ENCODE measurements around the gene ADH5. TPM values are rescaled to one million over a fixed set of nuclear protein-coding genes. Genes with fewer than 3 reads are reported as not detected.
"Not testable (repeated sequence)": the region's sequence is repeated elsewhere in the genome, so short reads cannot be mapped to it uniquely, and the experiment has no call there.

The ADH5 gene
- total RNA-seq, 1 experiment from 2014 or later = 161 TPM

DNA sequence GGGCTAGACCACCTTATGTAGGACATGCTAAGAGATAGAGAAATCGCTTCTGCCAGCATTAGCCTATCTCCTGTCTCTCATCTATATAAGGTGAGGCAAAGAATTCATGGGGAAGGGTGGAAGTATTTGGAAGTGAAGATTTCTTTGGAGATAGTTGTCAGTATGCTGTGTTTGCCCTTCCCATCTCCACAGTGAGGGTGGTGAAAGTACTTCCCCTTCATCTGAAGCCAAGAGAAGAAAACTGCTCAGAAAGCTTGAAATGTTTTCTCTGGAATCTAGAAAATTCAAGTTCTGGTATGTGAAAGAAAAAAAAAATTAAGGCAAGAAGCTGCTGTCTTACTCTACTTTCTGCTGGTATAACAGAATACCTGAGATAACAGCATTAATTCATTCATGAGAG lies 12.3 kb upstream of the ADH5 start:
- H3K4me3 Mint-ChIP-seq (ENCODE audit: unreplicated experiment) = no peak overlapping the region
- TF ChIP-seq, protein P1, sequence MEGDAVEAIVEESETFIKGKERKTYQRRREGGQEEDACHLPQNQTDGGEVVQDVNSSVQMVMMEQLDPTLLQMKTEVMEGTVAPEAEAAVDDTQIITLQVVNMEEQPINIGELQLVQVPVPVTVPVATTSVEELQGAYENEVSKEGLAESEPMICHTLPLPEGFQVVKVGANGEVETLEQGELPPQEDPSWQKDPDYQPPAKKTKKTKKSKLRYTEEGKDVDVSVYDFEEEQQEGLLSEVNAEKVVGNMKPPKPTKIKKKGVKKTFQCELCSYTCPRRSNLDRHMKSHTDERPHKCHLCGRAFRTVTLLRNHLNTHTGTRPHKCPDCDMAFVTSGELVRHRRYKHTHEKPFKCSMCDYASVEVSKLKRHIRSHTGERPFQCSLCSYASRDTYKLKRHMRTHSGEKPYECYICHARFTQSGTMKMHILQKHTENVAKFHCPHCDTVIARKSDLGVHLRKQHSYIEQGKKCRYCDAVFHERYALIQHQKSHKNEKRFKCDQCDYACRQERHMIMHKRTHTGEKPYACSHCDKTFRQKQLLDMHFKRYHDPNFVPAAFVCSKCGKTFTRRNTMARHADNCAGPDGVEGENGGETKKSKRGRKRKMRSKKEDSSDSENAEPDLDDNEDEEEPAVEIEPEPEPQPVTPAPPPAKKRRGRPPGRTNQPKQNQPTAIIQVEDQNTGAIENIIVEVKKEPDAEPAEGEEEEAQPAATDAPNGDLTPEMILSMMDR (IDR thresholded peaks at IDR 0.05; ENCODE audit: insufficient read depth in 1 of 2, low read depth in 1 of 2, low read length in 1 of 2, severe bottlenecking in 1 of 2, unreplicated experiment in 1 of 2) = no peak
- H3K27me3 Mint-ChIP-seq (ENCODE audit: insufficient read depth, unreplicated experiment) = no peaks in the 10 kb centered on the region
- ChIA-PET CTCF (no interaction called here), POLR2A (no interaction called here)
- Histone ChIP-seq H3K4me1 (no peaks in the 10 kb centered on the region), H3K36me3 (ENCODE audit: control insufficient read depth, insufficient read depth, low read length) (no peaks in the 10 kb centered on the region), H3K9me3 (no peaks in the 10 kb centered on the region), H3K27me3 (replicated peaks; ENCODE audit: control insufficient read depth, insufficient read depth, low read length) (no peaks in the 10 kb centered on the region), H3K4me3 (ENCODE audit: low read depth, low read length) (no peak overlapping the region)
- intact Hi-C loops (cut with micrococcal nuclease; ENCODE audit: unreplicated experiment) = no loop called here
- H3K4me1 Mint-ChIP-seq (ENCODE audit: low read depth, unreplicated experiment) = no peaks in the 10 kb centered on the region
- no TSS peak for BruUV-seq (replicated peaks)
- H3K36me3 Mint-ChIP-seq (ENCODE audit: insufficient read depth, unreplicated experiment) = no peaks in the 10 kb centered on the region
- no peak for DNase-seq
- H3K9me3 Mint-ChIP-seq (ENCODE audit: unreplicated experiment) = no peaks in the 10 kb centered on the region
- H3K27ac Mint-ChIP-seq (ENCODE audit: unreplicated experiment) = no peak overlapping the region

DNA sequence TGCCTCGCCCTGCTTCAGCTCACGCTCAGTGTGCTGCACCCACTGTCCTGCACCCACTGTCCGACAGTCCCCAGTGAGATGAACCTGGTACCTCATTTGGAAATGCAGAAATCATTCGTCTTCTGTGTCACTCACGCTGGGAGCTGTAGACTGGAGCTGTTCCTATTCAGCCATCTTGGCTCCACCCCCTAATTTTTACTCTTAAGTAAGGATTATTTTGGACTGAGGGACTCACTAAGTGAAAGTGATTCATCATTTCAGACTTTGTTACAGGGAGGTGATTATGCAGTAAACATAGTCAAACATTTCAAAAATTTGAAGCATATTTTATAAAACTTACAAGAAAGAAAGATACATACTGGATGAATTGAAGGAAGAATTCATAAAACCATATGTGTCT lies 11.2 kb upstream of the ADH5 start:
- DNase-seq; H3K36me3 ChIP-seq (ENCODE audit: control insufficient read depth, insufficient read depth, low read length); H3K4me3 Mint-ChIP-seq (ENCODE audit: unreplicated experiment); POLR2A ChIA-PET; H3K4me1 ChIP-seq; H3K27me3 Mint-ChIP-seq (ENCODE audit: insufficient read depth, unreplicated experiment); H3K36me3 Mint-ChIP-seq (ENCODE audit: insufficient read depth, unreplicated experiment); H3K4me1 Mint-ChIP-seq (ENCODE audit: low read depth, unreplicated experiment); CTCF ChIA-PET; H3K9me3 ChIP-seq; H3K4me3 ChIP-seq (ENCODE audit: low read depth, low read length); H3K27ac Mint-ChIP-seq (ENCODE audit: unreplicated experiment); BruUV-seq (replicated peaks); intact Hi-C loops (cut with micrococcal nuclease; ENCODE audit: unreplicated experiment); H3K9me3 Mint-ChIP-seq (ENCODE audit: unreplicated experiment); H3K27me3 ChIP-seq (replicated peaks; ENCODE audit: control insufficient read depth, insufficient read depth, low read length): not testable (repeated sequence)

DNA sequence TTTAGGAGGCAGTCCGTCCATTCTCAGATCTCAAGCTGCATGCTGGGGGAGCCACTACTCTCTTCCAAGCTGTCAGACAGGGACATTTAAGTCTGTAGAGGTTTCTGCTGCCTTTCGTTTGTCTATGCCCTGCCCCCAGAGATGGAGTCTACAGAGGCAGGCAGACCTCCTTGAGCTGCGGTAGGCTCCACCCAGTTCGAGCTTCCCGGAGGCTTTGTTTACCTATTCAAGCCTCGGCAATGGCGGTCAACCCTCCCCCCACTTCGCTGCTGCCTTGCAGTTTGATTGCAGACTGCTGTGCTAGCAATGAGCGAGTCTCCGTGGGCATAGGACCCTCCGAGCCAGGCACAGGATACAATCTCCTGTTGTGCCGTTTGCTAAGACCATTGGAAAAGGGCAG lies 10.7 kb upstream of the ADH5 start:
- no peaks in the 10 kb centered on the region for H3K36me3 ChIP-seq (ENCODE audit: control insufficient read depth, insufficient read depth, low read length)
- no peak overlapping the region for H3K4me3 ChIP-seq (ENCODE audit: low read depth, low read length)
- no peak for DNase-seq
- TF ChIP-seq, protein P1 (IDR thresholded peaks at IDR 0.05; ENCODE audit: insufficient read depth in 1 of 2, low read depth in 1 of 2, low read length in 1 of 2, severe bottlenecking in 1 of 2, unreplicated experiment in 1 of 2) = no peak
- Mint-ChIP-seq H3K9me3 (ENCODE audit: unreplicated experiment) (no peaks in the 10 kb centered on the region), H3K27ac (ENCODE audit: unreplicated experiment) (no peak overlapping the region), H3K4me3 (ENCODE audit: unreplicated experiment) (no peak overlapping the region), H3K4me1 (ENCODE audit: low read depth, unreplicated experiment) (no peaks in the 10 kb centered on the region), H3K27me3 (ENCODE audit: insufficient read depth, unreplicated experiment) (no peaks in the 10 kb centered on the region), H3K36me3 (ENCODE audit: insufficient read depth, unreplicated experiment) (no peaks in the 10 kb centered on the region)
- intact Hi-C loops (cut with micrococcal nuclease; ENCODE audit: unreplicated experiment) = no loop called here
- CTCF ChIA-PET = no interaction called here
- no TSS peak for BruUV-seq (replicated peaks)
- no peaks in the 10 kb centered on the region for H3K4me1 ChIP-seq
- POLR2A ChIA-PET = no interaction called here
- no peaks in the 10 kb centered on the region for H3K9me3 ChIP-seq
- H3K27me3 ChIP-seq (replicated peaks; ENCODE audit: control insufficient read depth, insufficient read depth, low read length) = no peaks in the 10 kb centered on the region

DNA sequence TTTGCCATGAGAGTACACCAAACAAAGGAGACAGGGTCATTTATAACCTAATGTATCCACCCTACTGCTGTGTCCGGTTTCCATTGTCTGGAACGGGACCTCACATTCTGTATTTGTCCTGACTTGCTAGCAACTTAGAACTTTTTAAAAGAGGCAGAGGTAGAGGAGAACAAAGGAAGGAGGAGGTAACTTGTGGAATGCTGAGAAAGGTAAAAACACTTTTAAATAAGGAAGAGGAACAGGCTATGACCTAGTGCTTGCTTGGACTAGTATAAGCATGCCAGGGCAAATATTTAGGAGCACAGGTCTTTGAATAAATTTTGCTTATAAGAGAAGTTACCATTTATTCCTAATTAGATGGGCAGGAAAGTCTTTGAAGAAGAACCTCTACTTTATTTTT lies 3.3 kb upstream of the ADH5 start:
- intact Hi-C loops (cut with micrococcal nuclease; ENCODE audit: unreplicated experiment); H3K9me3 Mint-ChIP-seq (ENCODE audit: unreplicated experiment); BruUV-seq (replicated peaks); CTCF ChIA-PET; H3K36me3 ChIP-seq (ENCODE audit: control insufficient read depth, insufficient read depth, low read length); H3K27me3 Mint-ChIP-seq (ENCODE audit: insufficient read depth, unreplicated experiment); H3K36me3 Mint-ChIP-seq (ENCODE audit: insufficient read depth, unreplicated experiment); POLR2A ChIA-PET; H3K27ac Mint-ChIP-seq (ENCODE audit: unreplicated experiment); DNase-seq; H3K4me1 ChIP-seq; H3K4me3 Mint-ChIP-seq (ENCODE audit: unreplicated experiment); H3K27me3 ChIP-seq (replicated peaks; ENCODE audit: control insufficient read depth, insufficient read depth, low read length); H3K4me3 ChIP-seq (ENCODE audit: low read depth, low read length); H3K9me3 ChIP-seq: not testable (repeated sequence)
- peaks cover 22% of the 10 kb centered on the region for H3K4me1 Mint-ChIP-seq (ENCODE audit: low read depth, unreplicated experiment)
